ENCODE results near the gene TNFRSF8. TPM values are rescaled to one million over a fixed set of nuclear protein-coding genes. Genes with fewer than 3 reads are reported as not detected.
A peak's percentile ranks its signal among the peaks of the same experiment; 100 is the strongest.

The TNFRSF8 gene
- total RNA-seq, 1 experiment from 2014 or later, result 7.7 TPM

- peak; percentile 61 for DNase-seq (ENCODE audit: low read depth)
Observed at GRCh38 chr1:12153181-12153785, 90.2 kb downstream of the TNFRSF8 start.

DNA sequence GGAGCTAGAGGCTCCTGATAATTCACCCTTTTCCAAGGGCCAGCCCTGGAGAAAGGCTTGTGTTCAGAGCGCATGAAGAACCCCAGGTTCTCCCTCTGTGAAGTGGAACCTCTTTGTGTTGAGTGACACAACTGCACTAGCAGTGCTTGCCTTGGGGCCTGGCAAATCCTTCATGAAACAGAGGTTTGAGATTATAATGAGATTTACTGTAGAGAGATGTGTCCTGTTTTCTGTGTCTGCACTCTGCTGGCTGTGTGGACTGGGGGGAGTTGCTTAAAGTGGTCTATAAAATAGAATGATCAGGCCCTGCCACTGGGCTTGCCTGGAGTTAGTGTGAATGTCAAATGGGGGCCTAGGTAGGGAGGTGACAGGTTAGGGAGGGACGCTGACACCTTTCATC is 92.2 kb downstream of the TNFRSF8 start:
- DNase-seq (ENCODE audit: low read depth), result no peak

DNA sequence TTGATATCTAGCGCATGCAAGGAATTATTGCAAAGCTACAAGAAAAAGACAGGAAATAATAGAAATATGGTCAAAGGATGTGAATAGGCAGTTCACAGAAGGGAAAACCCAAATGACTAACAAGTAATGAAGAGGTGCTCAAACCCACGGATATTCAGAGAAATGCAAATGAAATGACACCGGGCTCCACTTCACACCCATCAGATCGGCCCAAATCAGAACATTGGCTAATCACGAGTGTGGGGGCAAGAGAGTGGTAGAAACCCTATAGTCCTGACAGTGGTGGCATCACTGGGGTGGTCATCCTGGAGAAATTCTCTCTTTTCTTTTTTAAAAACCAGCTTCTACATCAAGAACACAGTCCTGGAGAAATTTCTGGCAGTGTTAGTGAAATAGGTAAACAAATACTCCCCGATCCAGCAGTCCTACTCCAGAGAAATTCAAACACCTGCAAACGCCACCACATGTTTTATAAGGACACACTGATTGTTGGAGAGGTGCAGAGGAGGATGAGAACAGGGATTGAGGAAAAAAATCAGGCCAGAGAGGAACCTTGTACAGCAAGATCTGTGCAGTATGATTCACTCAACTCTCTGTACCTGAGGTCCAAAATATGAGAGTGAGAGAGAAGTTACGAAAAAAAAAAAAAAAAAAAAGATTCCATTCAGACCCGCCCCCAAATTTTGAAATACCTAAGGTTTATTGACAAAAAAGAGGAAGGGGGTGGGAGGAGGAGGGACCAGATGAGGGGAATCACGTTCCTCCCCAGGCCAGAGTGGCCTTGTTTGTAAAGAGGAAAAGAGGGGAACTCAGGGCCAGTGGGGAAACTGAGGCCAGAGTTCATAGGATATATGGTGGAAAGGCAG is 94.5 kb downstream of the TNFRSF8 start:
- DNase-seq (ENCODE audit: low read depth), result no peak

GRCh38 chr1:12158357-12159092 is 95.4 kb downstream of the TNFRSF8 start:
- DNase-seq (ENCODE audit: low read depth), result no peak

DNA sequence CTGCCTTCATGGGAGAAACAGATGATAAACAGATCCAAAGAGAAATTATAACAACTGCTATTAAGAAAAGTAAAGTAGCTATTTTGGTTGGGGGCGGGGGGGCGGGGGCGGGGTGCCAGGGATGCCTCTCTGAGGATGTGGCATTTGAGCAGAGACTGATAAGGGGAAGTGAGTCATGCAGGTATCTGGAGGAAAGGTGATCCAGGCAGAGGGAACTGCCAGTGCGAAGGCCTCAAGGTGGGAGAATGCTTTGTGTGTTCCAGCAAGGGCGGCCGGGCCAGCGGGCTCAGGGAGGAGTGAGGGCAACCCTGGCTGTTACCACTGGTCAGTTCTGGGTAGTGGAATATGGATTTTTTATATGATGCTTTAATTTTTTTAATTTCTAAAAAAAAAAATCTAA is 96.7 kb downstream of the TNFRSF8 start:
- DNase-seq (ENCODE audit: low read depth), result no peak

GRCh38 chr1:12161324-12161661 is 98.2 kb downstream of the TNFRSF8 start:
- no peak for DNase-seq (ENCODE audit: low read depth)

DNA sequence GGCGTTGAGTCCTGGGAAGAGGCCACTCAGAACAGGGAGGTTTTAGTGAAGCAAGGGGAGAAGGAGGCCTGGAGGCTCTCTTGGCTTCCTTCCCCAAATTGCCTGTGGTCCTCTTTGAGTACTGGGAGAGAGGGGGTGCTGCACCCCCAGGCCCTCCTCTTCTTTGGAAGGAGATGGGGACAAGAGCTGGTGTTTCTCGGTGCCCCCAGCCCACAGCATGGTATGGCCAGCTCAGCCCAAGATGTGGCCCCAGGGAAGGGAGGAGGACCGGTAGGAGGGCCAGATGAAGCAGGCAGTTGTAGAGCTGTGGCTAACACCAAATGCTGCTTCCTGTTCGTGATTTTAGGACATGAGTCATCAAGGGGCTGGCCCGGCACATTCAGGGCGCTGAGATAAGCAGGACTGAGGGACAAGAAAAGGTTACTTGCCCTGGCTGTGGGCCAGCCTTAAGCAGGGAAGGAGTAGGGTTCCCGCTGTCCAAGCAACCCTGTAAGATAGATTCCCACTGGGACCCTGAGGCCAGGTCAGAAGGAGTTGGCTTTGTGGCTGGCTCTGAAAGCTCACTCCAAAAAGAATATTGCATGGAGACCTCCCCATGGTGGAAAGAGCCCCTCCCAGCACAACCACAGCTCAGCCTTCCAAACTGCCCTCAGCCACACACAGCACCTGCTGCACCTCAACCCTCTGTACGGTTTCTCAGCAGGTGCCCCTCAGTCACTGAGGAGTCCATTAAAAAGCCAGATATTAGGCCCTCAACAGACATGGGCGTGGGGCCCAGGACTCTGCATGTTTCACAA is 98.8 kb downstream of the TNFRSF8 start:
- peak; percentile 93 for DNase-seq (ENCODE audit: low read depth)

DNA sequence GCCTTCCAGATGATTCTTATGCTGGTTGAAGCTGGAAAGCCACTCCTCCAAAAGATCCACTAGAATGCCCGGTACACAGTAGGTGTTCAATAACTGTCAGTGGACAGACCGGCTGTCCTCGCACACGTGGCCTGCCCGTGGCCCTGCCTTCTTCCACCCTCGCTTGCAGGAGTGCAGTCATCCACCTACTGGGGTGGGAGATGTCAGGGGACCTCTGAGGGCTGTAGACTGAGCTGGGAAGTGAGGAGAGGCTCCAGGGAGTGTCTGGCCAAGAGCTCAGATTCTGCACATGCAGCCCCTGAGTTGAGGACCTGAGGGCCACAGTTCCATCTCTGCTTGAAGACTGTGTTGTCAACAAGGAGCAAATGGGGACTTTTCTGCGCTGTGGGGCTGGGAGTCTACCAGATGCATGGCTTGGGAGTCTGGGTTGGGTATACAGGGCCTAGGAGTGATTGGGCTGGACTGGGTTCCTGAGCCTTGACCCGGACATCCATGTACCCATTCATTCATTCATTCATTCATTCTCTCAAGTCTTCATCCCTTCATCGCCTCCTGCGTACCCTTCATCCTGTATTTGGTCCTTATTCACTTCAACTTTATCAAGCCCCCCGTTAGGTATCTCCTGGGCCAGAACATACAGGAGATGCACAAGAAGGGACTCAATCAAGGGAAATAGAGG is 99.5 kb downstream of the TNFRSF8 start:
- DNase-seq (ENCODE audit: low read depth), result no peak

DNA sequence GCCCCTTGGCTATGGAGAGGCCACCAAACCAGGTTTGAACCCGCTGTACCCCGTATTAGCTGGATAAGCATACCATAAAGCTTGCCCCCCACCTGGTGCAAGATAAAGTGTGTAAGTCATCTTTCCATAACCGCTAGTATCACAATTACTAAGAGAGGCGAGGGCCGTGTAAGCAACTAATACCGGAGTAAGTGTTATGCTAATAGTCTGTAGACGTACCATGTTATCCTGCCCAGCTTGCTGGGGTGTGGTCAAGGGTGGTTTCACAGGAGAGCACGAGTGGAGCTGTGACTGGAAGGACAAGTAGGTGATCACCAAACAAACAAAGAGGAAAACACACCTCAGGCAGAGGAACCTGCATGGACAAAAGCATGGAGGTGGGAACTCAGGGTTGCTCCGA is 100.1 kb downstream of the TNFRSF8 start:
- DNase-seq (ENCODE audit: low read depth), result no peak

DNA sequence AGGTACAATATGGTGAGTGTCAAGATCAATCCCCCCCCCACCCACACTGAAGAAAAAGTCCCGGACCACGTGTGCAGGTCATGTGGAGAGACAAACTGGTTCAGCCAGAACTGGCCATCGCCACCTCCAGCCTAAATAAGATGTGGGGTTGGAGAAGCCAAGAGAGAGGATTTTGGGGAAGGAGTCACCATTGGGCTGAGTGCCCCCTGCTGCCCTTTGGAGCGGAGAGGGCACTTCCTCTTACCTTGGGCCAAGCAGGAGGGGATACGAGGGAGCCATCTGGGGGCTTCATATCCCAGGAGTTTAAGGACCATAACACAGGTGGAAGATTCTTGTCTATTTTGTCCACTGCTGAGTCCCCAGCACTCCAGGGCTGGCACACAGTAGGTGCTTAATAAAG is 101.1 kb downstream of the TNFRSF8 start:
- no peak for DNase-seq (ENCODE audit: low read depth)

DNA sequence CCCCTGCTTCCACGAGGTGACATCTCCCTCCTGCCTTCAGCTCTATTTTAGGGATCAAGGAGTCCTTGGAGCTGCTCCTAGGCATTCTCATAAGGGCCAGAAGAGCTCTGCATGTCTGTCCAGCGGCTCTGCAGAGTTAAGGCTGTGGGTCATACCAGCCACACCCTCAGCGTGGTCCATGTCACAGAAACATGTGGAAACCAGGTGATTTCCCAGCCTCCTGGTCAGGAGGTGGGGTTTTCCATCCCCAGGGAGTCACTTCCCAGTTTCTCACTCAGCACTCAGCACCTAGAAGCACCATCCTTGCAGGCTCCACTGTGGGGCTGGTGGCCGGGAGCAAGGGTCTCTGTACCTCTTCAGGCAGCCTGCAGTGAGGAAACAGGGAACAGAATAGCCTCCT is 102.2 kb downstream of the TNFRSF8 start:
- no peak for DNase-seq (ENCODE audit: low read depth)

DNA sequence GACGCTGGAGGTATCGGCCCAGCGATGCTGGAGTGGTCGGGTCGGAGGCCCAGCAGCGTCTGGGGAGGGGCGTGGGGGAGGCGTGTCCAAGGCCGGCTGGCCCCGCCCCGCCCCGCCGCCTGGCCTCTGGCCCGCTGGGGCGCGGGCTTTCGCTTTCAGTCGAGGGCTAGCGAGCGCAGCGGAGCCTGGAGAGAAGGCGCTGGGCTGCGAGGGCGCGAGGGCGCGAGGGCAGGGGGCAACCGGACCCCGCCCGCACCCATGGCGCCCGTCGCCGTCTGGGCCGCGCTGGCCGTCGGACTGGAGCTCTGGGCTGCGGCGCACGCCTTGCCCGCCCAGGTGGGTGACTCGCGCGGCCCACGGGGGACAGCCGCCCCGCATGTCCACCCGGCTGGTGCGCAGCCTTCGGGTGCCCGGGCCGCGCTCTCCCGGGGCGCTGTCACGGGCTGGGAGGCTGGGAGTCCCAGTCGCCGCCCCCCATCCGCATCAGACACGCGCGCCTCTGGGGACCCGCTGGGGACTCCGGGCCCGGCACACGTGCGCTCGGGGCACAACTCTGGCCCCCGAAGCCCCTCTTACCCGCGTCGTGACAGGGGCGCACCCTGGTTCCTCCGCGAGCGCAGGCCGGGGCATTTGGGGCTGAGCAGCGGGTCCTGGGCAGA is 103.9 kb downstream of the TNFRSF8 start, which contains the start of gene TNFRSF1B:
TSS of gene TNFRSF1B (plus strand) at position 158 of the 659 bp plus-strand sequence. CDS start at position 259, 101 bp downstream.
- DNase-seq (ENCODE audit: low read depth), result no peak

DNA sequence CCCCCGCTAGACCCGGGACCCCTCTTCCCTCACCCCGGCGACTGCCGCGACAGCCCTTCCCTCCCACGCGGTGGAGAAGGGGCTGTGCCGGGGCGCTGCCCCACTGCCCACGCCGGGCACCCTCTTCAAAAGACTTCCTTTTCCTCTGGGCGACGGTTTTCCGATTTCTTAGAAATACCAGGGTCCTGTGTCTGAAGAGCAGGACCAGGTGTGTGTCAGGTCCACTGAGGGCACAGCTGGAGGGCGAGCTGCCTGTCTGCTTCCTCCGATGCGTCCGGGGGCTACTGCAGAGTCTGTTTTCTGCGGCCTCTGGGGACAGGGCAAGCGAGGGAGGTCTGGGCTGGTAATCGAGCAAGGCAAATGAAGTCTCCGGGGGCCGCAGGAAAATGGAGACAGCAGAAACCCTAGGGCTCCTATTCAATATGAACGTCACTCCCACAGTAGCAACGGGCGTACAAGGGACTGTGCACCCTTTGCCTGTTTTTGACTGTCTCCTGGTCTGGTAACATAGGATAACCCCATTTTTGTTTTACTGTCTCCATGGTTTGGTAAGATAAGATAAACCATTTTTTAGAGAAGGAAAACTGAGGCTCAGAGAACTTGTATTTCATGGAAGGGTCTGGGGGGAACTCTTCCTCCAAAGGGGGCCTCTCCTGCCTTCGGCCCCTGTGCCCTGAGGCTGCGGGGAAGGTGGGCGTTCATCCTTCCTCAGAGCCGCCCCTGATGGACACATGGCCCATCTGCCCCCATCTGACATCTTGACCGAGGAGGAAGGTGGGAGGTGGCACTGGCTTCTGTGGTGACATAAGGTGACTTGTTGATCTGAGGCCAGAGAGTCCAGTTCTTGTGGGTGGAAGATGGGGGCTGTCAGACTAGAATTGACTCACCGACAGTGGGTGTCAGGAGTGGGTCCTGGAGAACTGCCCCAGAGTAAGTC is 104.7 kb downstream of the TNFRSF8 start:
- DNase-seq (ENCODE audit: low read depth), result no peak

DNA sequence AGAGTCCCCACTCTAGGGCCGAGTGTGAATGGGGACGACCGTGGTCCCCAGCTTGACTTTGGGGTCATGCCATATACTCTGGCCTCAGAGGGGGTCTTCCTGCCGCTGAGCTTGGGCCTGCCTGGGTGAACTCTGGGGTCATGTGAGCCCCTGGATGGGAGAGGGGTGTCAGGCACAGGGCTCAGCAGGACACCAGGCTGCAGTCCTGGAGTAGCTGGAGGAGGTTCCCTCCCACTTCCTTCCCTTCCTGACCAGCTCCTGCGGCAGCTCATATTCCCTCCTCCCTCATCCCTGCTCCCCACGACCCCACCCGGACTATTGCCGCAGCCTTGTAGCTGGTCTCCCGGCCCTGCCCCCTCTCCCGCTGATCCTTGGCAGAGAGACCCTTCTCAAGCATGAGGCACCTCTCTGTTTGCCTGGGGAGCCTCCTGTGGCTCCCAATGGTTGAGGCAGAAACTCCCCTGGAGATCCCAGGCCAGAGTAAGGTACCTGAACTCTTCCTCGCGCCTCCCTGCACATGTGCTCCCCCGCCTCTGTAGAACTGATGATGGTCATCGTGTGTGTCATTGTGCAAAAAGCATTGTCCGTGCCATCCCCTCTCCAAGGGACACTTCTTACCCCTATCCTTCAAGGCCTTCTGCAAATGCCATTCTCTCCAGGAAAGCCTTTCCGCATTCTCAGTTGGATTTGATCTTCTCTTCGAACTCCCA is 105.5 kb downstream of the TNFRSF8 start:
- DNase-seq (ENCODE audit: low read depth), result no peak

DNA sequence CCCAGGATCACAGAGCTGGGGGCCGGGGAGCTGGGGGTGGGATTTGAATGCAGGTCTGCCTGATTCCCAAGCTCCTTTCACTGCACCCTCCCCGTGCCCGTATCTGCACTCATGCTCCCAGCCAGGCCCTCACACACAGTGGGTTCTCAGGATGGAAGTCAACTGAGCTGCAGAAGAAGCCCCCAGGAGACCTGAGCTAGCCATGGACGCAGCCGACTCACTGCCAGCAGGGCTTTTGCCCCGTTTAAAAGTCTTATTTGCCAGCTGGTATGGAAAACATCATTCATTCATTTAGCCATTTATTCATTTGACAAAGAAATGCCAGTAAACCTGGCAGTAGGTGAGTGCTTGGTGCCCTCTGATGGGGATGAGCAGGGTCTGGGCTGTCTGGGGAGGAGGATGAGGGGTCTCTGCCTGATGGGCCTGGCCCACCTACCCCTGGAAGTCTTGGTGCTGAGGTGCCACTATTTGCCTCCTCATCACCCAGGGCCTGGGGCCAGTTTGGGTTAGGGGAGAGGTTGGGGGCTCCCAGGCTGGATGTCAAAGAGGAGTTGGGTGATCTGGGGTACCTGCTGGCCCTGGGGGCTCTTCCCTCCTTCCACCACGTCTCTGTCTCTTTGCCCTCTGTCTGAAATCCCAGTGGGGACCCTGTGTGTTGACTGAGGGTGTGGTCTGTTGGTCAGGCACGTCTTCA is 106.5 kb downstream of the TNFRSF8 start:
- DNase-seq (ENCODE audit: low read depth), result no peak

GRCh38 chr1:12170263-12170671 is 107.2 kb downstream of the TNFRSF8 start:
- DNase-seq (ENCODE audit: low read depth), result no peak

GRCh38 chr1:12171206-12172041 is 108.3 kb downstream of the TNFRSF8 start:
- DNase-seq (ENCODE audit: low read depth), result no peak

Data from HT1080 (cell line).